Neuronal stem cell (in vitro differentiated cells): ENCODE measurements around the gene JADE3.

Experiments used
- DNase-seq: peaks from one replicate; pipeline ENCODE4 v3.0.0-alpha.2; 2013; ENCODE audit warnings: low spot score
- H2AFZ ChIP-seq: one replicate; pipeline ENCODE4 v1.6.1; 2013; ENCODE audit warnings: mild to moderate bottlenecking, low read length, inconsistent platforms
- H2AK5ac ChIP-seq: 2 replicates; pipeline ENCODE4 v1.6.1; 2013; ENCODE audit warnings: low read depth, mild to moderate bottlenecking, inconsistent platforms, low read length, moderate library complexity, mixed read lengths
- H2BK120ac ChIP-seq: 2 replicates; pipeline ENCODE4 v1.6.1; 2013; ENCODE audit warnings: low read depth, mild to moderate bottlenecking, inconsistent platforms, low read length, moderate library complexity, mixed read lengths
- H2BK12ac ChIP-seq: one replicate; pipeline ENCODE4 v1.6.1; 2013; ENCODE audit warnings: low read length, inconsistent platforms
- H2BK15ac ChIP-seq: 2 replicates; pipeline ENCODE4 v1.6.1; 2013; ENCODE audit warnings: mild to moderate bottlenecking, low read length, inconsistent platforms, mixed read lengths
- H2BK5ac ChIP-seq: one replicate; pipeline ENCODE4 v1.6.1; 2013; ENCODE audit warnings: inconsistent platforms, mild to moderate bottlenecking, low read length, moderate library complexity
- H3K14ac ChIP-seq: one replicate; pipeline ENCODE4 v1.6.1; 2013; ENCODE audit warnings: low read length, inconsistent platforms
- H3K18ac ChIP-seq: 2 replicates; pipeline ENCODE4 v1.6.1; 2013; ENCODE audit warnings: low read length, inconsistent platforms
- H3K23ac ChIP-seq: 2 replicates; pipeline ENCODE4 v1.6.1; 2013; ENCODE audit warnings: low read depth, mild to moderate bottlenecking, mixed read lengths, low read length, inconsistent platforms; ENCODE audit not compliant: poor library complexity
- H3K27ac ChIP-seq: replicated peaks from 3 replicates; pipeline ENCODE4 v1.5.1; 2013; ENCODE audit warnings: low read length, inconsistent platforms
- H3K27me3 ChIP-seq, 3 experiments: 2 replicates each; pipeline ENCODE4 v1.6.1; 2013; ENCODE audit warnings: low read length in 3 of 3, mild to moderate bottlenecking in 2 of 3, inconsistent platforms in 1 of 3, low read depth in 1 of 3, mixed read lengths in 1 of 3, moderate library complexity in 1 of 3; ENCODE audit not compliant: control insufficient read depth in 3 of 3, insufficient read depth in 3 of 3
- H3K36me3 ChIP-seq, 2 donors: replicated peaks in 1 of 2; 2 replicates each; pipeline ENCODE4 v1.6.1; 2013; ENCODE audit warnings: low read length in 2 of 2; ENCODE audit not compliant: control insufficient read depth in 2 of 2, insufficient read depth in 2 of 2
- H3K4ac ChIP-seq: 2 replicates; pipeline ENCODE4 v1.6.1; 2013; ENCODE audit warnings: inconsistent platforms, mild to moderate bottlenecking, low read length, moderate library complexity
- H3K4me1 ChIP-seq, 2 donors: 1 replicate in 1 of 2; 2 replicates in 1 of 2; pipeline ENCODE4 v1.6.1; 2013; ENCODE audit warnings: low read length in 2 of 2, low read depth in 1 of 2; ENCODE audit not compliant: control insufficient read depth in 2 of 2, insufficient read depth in 1 of 2
- H3K4me2 ChIP-seq: one replicate; pipeline ENCODE4 v1.6.1; 2013; ENCODE audit warnings: mild to moderate bottlenecking, low read length, inconsistent platforms; ENCODE audit not compliant: insufficient read depth, poor library complexity, severe bottlenecking
- H3K4me3 ChIP-seq, 2 donors: 2 replicates each; pipeline ENCODE4 v1.5.1; 2013; ENCODE audit warnings: low read length in 2 of 2, mild to moderate bottlenecking in 2 of 2, inconsistent platforms in 1 of 2, moderate library complexity in 1 of 2
- H3K79me1 ChIP-seq: one replicate; pipeline ENCODE4 v1.6.1; 2013; ENCODE audit warnings: low read depth, mild to moderate bottlenecking, inconsistent platforms, low read length, moderate library complexity
- H3K9ac ChIP-seq: one replicate; pipeline ENCODE4 v1.6.1; 2013; ENCODE audit warnings: mild to moderate bottlenecking, low read depth, low read length, inconsistent platforms; ENCODE audit not compliant: poor library complexity
- H3K9me3 ChIP-seq, 2 donors: replicated peaks in 1 of 2; 2 replicates each; pipeline versions ENCODE3 to v1.6.1; 2013; ENCODE audit warnings: low read length in 2 of 2, mild to moderate bottlenecking in 2 of 2, inconsistent platforms in 1 of 2, low read depth in 1 of 2, mixed read lengths in 1 of 2, moderate library complexity in 1 of 2; ENCODE audit not compliant: control insufficient read depth in 2 of 2, insufficient read depth in 1 of 2
- H4K8ac ChIP-seq: one replicate; pipeline ENCODE4 v1.6.1; 2013; ENCODE audit warnings: low read depth, mild to moderate bottlenecking, inconsistent platforms, low read length, moderate library complexity
- H4K91ac ChIP-seq: one replicate; pipeline ENCODE4 v1.6.1; 2013; ENCODE audit warnings: low read length, low read depth, mild to moderate bottlenecking, inconsistent platforms; ENCODE audit not compliant: poor library complexity
- WGBS, 2 donors: extraction: QIAGEN DNeasy Blood & Tissue Kit; methylation state at CpG; one replicate each; pipeline ENCODE4 v1.1.7; 2013; ENCODE audit warnings: missing lambda C conversion rate in 2 of 2, mixed read lengths in 1 of 2; ENCODE audit not compliant: insufficient read length in 2 of 2, insufficient replicate concordance in 1 of 2; ENCODE audit errors: extremely low coverage in 2 of 2; 5-methylcytosine and 5-hydroxymethylcytosine counted together

JADE3 gene

GRCh38 chrX:46917622-46918021 lies 5.4 kb downstream of the JADE3 start:
- H3K36me3 ChIP-seq: no peaks in the 10 kb centered on the region
- no peak overlapping the region for H2BK5ac ChIP-seq
- no peak overlapping the region for H3K4me3 ChIP-seq
- H3K4me1 ChIP-seq: peaks cover 3 to 5% of the 10 kb centered on the region in 2 donors
- H2BK15ac ChIP-seq: no peak overlapping the region
- no peak for DNase-seq
- H2BK120ac ChIP-seq: no peak overlapping the region
- peaks cover 0 to 17% of the 10 kb centered on the region in 2 donors for H3K9me3 ChIP-seq
- no peak overlapping the region for H3K18ac ChIP-seq
- peaks cover 2% of the 10 kb centered on the region for H3K79me1 ChIP-seq
- H2AFZ ChIP-seq: no peak overlapping the region
- no peak overlapping the region for H4K91ac ChIP-seq
- no peak overlapping the region for H3K27ac ChIP-seq
- H4K8ac ChIP-seq: no peak overlapping the region
- no peak overlapping the region for H2BK12ac ChIP-seq
- H3K9ac ChIP-seq: no peak overlapping the region
- no peaks in the 10 kb centered on the region for H3K27me3 ChIP-seq
- H2AK5ac ChIP-seq: no peak overlapping the region
- no peak overlapping the region for H3K14ac ChIP-seq
- H3K4me2 ChIP-seq: no peak overlapping the region
- H3K4ac ChIP-seq: no peak overlapping the region
- no CpG with 5 or more reads among the region's 1 CpG for WGBS, 2 donors
- no peak overlapping the region for H3K23ac ChIP-seq

- no peak overlapping the region for H2BK15ac ChIP-seq
- no peak overlapping the region for H2BK12ac ChIP-seq
- no peak for DNase-seq
- no peak overlapping the region for H2BK120ac ChIP-seq
- no peaks in the 10 kb centered on the region for H3K27me3 ChIP-seq
- H2AK5ac ChIP-seq: no peak overlapping the region
- no peak overlapping the region for H3K4ac ChIP-seq
- H3K36me3 ChIP-seq: no peaks in the 10 kb centered on the region
- H2BK5ac ChIP-seq: no peak overlapping the region
- H3K79me1 ChIP-seq: peaks cover 3% of the 10 kb centered on the region
- H3K4me3 ChIP-seq: no peak overlapping the region
- no peak overlapping the region for H3K27ac ChIP-seq
- H3K23ac ChIP-seq: no peak overlapping the region
- H2AFZ ChIP-seq: no peak overlapping the region
- peaks cover 3 to 5% of the 10 kb centered on the region in 2 donors for H3K4me1 ChIP-seq
- no peak overlapping the region for H3K9ac ChIP-seq
- peaks cover 0 to 17% of the 10 kb centered on the region in 2 donors for H3K9me3 ChIP-seq
- no peak overlapping the region for H3K14ac ChIP-seq
- no peak overlapping the region for H3K18ac ChIP-seq
- no CpG with 5 or more reads among the region's 1 CpG for WGBS, 2 donors
- H3K4me2 ChIP-seq: no peak overlapping the region
- H4K8ac ChIP-seq: no peak overlapping the region
- no peak overlapping the region for H4K91ac ChIP-seq
Observed at GRCh38 chrX:46918434-46918833, 6.2 kb downstream of the JADE3 start.

GRCh38 chrX:46920235-46920634 lies 8.0 kb downstream of the JADE3 start:
- H3K23ac ChIP-seq: no peak overlapping the region
- no peaks in the 10 kb centered on the region for H3K27me3 ChIP-seq
- no peak overlapping the region for H3K14ac ChIP-seq
- H2BK120ac ChIP-seq: no peak overlapping the region
- DNase-seq: no peak
- no peak overlapping the region for H3K27ac ChIP-seq
- H2BK15ac ChIP-seq: no peak overlapping the region
- no peak overlapping the region for H3K4me2 ChIP-seq
- H3K9ac ChIP-seq: no peak overlapping the region
- peaks cover 3% of the 10 kb centered on the region for H3K79me1 ChIP-seq
- no peak overlapping the region for H3K4ac ChIP-seq
- no peak overlapping the region for H4K91ac ChIP-seq
- H3K9me3 ChIP-seq: peaks cover 0 to 17% of the 10 kb centered on the region in 2 donors
- no peak overlapping the region for H2AK5ac ChIP-seq
- WGBS, 2 donors: no CpG with 5 or more reads among the region's 4 CpGs
- no peak overlapping the region for H3K4me3 ChIP-seq
- no peak overlapping the region for H4K8ac ChIP-seq
- no peak overlapping the region for H2AFZ ChIP-seq
- H2BK5ac ChIP-seq: no peak overlapping the region
- no peaks in the 10 kb centered on the region for H3K36me3 ChIP-seq
- H2BK12ac ChIP-seq: no peak overlapping the region
- peaks cover 0 to 2% of the 10 kb centered on the region in 2 donors for H3K4me1 ChIP-seq
- H3K18ac ChIP-seq: no peak overlapping the region

- Histone ChIP-seq H4K8ac (no peak overlapping the region), H3K4me2 (no peak overlapping the region), H2BK5ac (no peak overlapping the region), H3K27me3 (no peaks in the 10 kb centered on the region), H3K23ac (no peak overlapping the region), H3K4ac (no peak overlapping the region), H3K18ac (no peak overlapping the region), H3K9ac (no peak overlapping the region), H3K9me3 (peaks cover 0 to 17% of the 10 kb centered on the region in 2 donors), H2BK120ac (no peak overlapping the region), H2BK12ac (no peak overlapping the region), H2AFZ (no peak overlapping the region), H2BK15ac (no peak overlapping the region), H3K79me1 (peaks cover 3% of the 10 kb centered on the region), H3K27ac (no peak overlapping the region), H3K4me1 (no peaks in the 10 kb centered on the region), H4K91ac (no peak overlapping the region), H2AK5ac (no peak overlapping the region), H3K36me3 (no peaks in the 10 kb centered on the region), H3K14ac (no peak overlapping the region), H3K4me3 (no peak overlapping the region)
- no CpG with 5 or more reads among the region's 1 CpG for WGBS, 2 donors
- DNase-seq: no peak
Observed at GRCh38 chrX:46922611-46923010, 10.4 kb downstream of the JADE3 start.
